Stimulated activated CD4-positive, alpha-beta T cell treated with anti-CD3 and anti-CD28 coated beads, Interleukin-1b, Interleukin-23, amount 100 ng/mL, for 24 hours (primary cell): ENCODE results near the gene PMEPA1.
"Not testable (repeated sequence)": the region's sequence is repeated elsewhere in the genome, so short reads cannot be mapped to it uniquely, and the experiment has no call there.

Experiments used
- DNase-seq, 4 experiments: peaks; one replicate each; pipeline ENCODE4 v3.0.0-alpha.2; 2020; ENCODE audit warnings: low read depth in 4 of 4, low spot score in 1 of 4

The PMEPA1 gene

DNA sequence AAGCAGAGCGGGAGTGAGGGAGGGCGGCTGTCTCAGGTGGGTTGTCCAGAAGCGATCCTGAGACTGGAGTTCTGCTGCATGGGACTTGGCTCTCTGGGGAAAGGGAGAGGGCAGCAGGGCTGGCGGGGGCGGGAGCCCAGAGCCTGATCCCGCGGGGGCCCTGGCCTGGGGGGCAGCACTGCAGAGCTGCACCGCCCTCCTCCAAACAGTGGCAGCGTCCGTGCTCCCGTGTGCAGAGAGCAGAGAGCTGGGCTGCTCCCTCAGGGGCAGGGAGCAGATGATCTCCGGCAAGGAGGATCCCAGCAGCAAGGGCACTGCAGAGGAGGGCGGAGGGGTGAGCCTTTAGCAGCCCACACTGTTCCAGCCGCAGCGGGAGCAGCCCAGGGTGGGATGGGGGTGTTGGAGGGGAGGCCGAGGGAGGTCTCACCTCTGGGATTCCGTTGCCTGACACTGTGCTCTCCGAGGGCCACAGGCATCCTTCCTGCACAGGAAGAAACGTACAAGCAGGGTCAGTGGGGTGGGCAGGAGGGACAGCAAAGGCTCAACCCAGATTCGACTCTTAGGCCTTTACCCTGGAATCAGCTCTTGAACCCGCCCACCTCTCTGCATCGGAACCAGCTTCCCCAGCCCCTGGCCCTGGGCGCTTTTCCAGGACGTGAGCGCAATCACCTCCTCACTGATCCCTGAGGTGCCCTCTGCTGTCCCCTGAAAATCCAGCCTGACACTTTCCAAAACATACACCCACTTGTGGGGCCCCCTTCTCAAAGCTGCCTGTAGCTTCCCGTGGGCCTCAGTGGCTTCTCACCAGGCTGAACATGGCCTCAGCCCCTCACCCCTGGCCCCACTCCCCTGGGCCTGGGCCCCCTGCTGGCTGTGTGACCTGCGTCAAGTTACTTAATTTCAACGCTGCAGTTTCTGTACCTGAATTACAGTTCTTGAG lies 56.9 kb downstream of the PMEPA1 start:
- no peak for DNase-seq

DNA sequence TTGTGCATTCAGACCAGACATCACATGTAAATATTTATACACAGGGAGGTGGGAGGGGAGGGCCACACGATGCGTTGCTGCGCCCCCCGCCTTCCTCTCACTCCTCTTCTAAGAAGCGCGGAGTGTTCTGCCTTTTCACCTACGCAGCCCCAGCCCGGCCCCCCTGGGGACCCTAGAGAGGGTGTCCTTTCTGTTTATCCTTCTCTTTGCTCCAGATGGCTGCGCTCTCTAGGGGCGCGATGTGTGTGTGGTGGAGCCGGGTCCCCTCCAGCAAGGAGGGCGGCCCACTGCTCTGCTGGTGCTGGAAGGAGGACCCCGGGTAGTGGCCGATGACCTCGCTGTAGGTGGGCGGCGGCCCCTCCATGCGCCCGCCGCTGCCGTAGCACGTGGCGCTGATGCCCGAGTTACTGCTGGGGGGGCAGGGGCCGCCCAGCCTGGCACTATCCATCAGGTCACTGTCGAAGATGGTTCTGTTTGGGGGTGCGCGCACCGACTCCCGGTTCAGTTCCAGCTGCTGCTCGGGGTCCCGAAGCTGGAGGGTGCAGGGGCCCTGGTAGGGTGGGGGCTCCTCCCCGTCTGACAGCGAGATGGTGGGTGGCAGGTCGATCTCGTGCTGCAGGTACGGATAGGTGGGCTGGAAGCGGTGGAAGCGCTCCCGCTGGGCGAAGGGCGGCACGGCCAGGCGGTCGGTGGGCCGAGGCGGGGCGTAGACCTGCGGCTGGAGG lies 57.8 kb downstream of the PMEPA1 start:
- DNase-seq, result no peak

DNA sequence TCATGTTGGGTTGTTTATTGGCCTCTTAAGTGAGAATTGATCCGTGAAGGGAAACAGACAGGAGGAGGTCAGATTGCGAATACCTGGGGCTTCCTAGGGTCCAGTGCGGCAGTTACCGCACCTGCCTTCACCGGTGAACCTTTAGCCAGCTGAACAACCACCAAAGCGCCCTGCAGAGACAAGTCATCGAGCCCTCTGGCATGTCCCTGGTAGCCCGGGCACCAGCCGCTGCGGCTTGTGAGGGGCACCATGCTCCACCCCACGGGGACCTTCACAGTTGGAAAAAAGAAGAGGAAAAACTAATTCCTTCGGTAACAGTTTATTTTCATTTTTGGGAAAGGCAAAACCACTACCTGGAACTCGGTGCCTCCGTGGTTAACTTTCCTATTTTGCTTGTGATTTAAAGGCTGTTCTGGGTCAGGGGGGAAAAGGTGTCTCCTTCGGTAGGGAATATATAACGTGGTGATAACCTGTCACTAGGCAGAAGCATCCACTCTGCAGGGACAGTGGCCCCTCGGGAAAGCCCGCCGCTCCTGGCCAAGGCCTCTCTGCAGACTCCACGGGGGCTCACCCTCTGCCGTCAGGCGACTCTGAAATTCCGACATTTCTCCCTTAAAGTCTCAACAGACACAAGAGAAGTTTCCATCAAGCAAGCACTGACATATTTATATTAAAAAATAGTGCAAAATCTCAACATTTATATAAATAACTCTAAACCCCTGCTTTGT lies 58.9 kb downstream of the PMEPA1 start:
- DNase-seq, result no peak

DNA sequence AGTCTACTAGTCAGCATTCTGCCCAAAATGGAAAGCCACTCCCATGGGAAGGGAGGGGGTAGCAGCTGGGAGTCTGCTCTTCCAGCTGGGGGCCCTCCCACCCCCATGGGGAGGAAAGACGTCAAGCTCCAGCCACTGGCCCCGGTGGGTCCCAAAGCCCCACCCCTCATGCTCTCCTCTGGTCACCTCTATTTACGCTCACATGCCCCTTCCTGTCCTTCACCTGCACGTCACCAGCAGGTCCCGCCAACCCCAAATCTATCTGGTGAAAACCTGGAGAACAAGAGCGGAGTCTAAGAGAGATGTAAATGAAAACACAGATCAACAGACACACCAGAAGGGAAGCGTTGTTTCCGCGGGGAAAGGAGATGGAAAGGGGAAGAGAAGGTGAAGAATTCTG lies 59.5 kb downstream of the PMEPA1 start:
- DNase-seq, result no peak

DNA sequence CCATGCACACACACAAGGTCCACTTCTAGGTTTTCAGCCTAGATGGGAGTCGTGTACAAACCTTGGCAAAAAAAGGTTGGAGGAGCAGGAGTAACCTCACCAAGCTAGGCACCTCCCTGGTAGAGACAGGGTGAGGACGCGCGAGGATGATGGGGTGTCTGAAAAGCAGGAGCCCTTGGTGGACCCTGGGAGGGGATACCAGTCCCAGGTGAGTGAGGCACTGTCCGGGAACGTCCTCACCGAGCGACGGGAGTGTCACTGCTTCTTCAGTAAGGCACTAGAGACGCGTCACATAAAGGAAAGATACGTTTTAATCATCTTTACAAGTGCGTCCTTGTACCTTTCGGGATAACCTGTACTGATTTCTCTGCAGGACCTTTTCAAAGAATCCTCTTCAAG lies 60.2 kb downstream of the PMEPA1 start:
- no peak for DNase-seq

DNA sequence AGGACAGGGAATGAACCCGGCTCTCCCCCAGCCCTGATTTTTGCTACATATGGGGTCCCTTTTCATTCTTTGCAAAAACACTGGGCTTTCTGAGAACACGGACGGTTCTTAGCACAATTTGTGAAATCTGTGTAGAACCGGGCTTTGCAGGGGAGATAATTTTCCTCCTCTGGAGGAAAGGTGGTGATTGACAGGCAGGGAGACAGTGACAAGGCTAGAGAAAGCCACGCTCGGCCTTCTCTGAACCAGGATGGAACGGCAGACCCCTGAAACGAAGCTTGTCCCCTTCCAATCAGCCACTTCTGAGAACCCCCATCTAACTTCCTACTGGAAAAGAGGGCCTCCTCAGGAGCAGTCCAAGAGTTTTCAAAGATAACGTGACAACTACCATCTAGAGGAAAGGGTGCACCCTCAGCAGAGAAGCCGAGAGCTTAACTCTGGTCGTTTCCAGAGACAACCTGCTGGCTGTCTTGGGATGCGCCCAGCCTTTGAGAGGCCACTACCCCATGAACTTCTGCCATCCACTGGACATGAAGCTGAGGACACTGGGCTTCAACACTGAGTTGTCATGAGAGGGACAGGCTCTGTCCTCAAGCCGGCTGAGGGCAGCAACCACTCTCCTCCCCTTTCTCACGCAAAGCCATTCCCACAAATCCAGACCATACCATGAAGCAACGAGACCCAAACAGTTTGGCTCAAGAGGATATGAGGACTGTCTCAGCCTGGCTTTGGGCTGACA lies 60.8 kb downstream of the PMEPA1 start:
- DNase-seq, result no peak

DNA sequence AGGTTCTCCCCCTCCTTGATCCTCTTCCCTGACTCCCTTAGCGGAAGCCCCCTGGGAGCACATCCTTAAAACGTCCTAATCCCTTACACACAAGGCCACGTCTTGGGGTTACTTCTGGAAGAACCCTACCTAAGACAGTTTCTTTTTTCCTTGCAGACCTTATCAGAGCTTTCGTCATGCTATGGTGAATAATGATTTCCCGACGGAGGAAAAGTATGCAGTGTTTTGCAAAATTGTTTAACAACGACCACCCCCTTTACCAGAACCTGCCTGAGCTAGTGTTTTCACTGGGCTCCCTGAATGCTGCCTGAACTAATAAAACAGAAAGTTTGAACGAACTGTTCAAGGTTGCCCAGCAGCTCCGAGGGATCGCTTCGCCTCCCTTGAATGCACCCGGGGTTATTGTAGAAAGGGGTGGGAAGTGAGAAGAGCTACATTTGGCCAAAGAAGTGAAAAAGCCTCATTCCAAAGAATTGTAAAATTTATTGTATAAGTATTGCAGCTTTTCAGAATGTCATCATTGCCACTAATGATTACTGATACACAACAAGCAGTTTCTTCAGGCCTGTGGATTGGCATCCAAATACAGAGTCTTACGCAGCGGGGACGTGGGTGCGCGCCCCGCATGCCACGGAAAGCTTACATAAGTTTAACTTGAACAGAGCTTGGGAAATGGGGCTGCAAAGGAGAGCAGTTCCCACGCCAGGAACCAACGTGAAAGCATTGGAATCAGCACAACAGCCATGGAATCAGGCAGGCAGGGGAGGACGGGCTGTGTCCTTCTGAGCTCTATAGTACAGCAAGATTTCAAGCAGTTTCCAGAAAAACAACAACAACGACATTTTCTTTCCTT lies 61.7 kb downstream of the PMEPA1 start:
- no peak for DNase-seq

DNA sequence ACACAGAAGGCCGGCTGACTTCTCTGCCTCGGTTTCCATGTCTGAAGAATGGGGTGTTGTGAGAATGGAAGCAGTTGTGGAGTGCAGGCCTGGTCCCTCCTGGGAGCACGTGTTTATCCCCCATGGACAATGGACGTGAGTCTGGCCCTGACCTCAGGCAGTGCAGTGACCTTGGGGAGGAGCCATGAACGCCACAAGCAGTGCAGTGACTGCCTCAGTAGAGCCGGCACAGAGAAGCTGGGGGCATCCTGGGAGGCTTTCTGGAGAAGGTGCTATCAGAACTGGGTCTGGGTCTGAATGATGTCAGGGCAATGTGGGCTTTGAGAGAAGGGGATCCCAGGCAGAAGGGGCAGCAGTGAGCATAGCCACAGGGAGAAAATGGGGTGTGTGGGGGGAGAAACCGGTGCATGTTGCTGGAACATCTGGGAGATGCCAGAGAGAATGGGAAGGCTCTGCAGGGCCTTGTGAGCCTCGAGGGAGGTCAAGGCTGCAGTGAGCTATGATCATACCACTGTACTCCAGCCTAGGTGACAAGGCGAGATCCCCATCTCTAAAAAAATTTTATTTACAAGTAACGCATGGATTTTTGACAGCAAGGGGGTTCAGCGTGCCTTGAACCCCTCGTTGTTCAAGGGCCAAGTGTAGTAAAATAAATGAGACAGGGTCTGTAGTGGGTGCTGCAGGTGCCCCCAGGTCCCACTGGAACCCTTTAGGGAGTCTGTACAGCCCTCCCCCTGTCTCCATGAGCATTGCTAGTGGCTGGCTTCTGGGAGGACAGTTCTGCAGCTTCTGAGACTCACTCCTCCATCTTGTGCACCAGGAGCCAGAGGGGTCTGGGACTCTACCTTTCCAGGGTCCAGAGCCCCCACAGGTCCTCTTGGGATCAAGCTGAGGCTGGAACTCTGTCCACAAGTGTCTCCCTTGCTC lies 62.5 kb downstream of the PMEPA1 start:
- DNase-seq, result no peak

DNA sequence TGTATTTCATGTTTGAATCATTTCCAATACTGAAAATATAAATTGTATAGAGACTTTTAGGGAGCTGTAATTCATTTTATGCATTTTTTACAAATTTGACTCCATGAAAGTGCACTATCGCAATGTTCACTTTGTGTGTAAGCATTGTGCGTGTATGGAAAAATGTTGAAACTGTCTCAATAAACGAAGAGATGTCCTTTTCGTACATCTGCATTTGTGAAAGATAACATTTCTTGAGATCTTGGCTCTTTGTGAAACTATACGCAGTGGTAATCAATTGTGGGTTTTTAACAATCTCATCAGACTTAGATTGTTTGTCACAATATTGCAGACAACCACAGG lies 70.9 kb downstream of the PMEPA1 start:
- DNase-seq, result no peak

DNA sequence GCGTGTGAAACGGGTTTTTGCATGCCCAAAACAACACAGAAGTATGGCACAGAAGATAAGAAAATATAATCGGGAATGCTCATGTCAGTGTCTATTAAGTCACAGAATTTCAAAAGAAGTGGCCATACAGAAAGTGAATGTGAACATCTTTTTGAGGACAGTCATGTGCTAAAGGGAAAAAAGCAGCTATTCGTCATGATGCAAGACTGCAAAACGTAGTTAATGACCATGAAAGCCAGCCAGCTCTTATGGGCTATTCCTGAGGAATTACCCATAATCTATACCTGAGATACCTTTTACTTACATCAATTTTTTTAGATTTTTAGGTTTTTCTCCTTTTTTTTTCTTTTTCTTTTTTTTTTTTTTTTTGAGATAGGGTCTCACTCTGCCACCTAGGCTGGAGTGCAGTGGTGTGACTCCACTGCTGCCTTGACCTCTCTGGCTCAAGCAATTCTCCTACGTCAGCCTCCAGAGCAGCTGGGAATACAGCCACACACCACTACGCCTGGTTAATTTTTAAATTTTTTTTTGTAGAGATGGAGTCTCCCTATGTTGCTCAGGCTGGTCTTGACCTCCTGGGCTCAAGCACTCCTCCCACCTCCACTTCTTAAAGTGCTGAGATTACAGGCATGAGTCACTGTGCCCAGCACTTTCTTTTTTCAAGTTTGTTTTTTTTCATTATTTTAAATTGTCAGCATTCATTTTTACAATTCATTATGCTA lies 71.5 kb downstream of the PMEPA1 start:
- no peak for DNase-seq

DNA sequence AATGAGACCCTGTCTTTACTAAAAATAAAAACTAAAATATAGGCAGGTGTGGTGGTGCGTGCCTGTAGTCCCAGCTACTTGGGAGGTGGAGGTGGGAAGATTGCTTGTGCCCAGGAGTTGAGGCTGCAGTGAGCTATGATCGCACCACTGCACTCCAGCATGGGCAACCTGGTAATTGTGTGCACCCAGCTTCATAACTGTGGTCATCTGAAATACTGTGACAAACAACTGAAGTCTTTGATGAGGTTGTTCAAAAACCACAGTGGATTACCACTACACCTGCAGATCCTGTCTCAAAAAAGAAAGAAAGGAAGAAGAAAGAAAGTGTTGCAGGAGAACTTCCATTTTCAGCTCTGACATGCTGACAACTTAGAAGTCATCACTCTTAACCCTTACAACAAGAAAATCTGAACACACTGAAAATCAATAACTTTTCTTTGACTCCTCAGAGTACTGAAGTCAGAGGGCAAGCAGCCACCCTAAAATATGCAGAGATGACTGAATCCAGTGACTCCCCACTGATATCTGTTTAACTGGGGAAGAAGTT lies 75.8 kb downstream of the PMEPA1 start:
- no peak for DNase-seq

DNA sequence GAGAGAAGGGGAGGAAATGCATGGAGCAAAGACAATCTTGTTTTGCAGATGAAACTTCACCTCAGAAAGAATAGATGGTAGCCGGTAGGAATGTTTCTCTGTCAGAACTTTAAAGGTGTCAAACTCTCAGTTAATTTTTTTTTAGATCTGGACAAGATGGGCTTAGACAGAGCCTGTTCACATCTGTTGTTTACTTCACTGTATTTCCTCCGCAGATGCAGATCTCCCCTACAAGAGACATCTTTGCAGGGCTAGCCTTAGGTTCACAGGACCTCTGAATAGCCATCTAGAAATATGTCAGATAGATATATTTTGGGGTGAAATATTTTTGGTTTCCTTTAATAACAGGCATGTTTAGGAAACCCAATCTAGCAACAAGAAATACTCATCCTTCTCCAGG lies 77.5 kb downstream of the PMEPA1 start:
- DNase-seq, result no peak

DNA sequence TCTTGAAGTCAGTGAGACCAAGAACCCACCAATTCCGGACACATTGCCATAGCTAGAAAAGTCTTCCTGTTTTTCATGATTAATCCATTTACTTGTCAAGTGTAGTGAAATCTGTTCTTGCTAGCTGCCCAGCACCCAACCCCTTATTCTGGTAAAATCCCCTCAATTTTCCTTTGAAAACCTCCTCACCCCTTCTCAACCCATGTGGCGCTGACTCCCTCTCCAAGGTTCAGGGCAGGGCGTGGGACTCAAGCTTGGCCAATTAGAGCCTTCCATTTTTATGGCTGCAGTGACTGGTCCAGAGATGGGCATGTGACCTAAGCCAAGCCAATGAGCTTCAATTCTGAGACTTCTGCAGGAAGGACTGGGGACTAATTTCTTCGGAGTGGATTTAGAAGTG lies 79.8 kb downstream of the PMEPA1 start:
- no peak for DNase-seq

DNA sequence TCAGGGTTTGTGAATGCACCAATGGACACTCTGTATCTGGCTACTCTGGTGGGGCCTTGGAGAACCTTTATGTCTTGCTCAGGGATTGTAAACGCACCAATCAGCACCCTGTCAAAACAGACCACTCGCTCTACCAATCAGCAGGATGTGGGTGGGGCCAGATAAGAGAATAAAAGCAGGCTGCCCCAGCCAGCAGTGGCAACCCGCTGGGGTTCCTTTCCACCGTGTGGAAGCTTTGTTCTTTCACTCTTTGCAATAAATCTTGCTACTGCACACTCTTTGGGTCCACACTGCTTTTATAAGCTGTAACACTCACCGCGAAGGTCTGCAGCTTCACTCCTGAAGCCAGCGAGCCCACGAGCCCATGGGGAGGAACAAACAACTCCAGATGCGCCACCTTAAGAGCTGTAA lies 80.3 kb downstream of the PMEPA1 start:
- not testable (repeated sequence) for DNase-seq

DNA sequence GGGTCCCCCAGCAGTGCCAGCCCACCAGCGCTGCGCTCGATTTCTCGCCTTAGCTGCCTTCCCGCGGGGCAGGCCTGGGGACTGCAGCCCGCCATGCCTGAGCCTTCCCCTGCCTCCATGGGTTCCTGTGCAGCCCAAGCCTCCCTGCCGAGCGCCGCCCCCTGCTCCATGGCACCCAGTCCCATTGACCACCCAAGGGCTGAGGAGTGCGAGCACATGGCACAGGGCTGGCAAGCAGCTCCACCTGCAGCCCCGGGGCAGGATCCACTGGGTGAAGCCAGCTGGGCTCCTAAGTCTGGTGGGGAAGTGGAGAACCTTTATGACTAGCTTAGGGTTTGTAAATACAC lies 80.9 kb downstream of the PMEPA1 start:
- not testable (repeated sequence) for DNase-seq

DNA sequence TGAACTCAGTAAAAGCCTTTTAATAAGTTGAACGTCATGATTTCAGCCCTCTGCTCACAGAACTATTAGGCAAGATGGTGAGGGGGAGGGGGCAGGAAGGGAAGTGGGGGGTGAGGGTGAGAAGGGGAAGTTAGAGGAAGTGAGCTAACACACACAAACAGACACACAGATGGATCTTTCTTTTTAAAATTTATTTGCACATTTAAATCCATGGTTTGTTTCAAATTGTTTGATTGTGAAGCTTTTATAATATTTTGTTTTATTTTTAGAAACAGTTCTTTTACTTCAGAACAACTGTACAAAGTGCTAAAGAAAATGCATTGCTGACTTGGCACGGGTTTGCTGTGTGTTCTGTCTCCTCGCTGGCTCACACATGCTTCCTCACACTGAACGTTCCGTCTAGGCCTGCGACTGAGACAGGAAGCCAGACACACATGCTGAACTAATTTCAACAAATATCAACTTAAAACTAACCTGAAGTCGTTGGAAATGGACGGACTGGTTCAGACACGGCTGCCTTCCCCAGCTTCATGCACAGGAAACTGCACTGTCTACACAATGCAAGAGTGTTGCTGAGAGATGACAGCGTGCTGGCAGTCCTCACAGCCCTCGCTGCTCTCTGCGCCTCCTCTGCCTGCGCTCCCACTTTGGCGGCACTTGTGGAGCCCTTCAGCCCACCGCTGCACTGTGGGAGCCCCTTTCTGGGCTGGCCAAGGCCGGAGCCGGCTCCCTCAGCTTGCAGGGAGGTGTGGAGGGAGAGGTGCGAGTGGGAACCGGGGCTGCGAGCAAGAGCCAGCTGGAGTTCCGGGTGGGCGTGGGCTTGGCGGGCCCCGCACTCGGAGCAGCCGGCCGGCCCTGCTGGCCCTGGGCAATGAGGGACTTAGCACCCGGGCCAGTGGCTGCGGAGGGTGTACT lies 81.5 kb downstream of the PMEPA1 start:
- peak in 1 of 4 experiments; percentile 26 for DNase-seq

DNA sequence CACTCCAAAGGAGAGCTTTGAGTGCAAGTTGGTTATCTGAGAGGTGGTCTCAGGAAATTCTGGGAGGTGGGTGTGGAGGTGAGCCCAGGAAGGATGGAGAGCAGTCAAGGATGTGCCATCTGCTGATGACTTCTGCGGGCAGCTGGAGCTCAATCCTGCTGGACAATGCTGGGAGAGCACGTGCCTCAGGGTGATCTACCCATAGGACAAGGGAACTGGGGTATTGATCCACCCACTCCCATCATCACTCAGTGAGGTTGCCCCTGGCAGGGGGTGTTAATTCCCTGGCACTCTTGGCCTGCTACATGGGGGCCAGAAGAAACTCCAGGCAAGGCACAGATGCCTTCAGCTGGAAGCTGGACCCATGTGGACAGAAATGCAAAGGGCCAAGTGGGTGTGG lies 82.5 kb downstream of the PMEPA1 start:
- DNase-seq, result no peak
